Activated T-helper 1 cell treated with anti-CD3 and anti-CD28 coated beads, Interleukin-12 subunit alpha, Interleukin-12 subunit beta, Interleukin-2, Interleukin-4 antibody, amounts not matched to agents 30 ng/mL and 10 ng/mL and 1 ng/mL, durations not matched to agents 14 hours and 24 hours and 36 hours (primary cell): ENCODE data around the gene LOXL3. TPM values are rescaled to one million over a fixed set of nuclear protein-coding genes. Genes with fewer than 3 reads are reported as not detected.

Source experiments
- DNase-seq: peaks from one replicate; pipeline ENCODE4 v3.0.0; 2021; ENCODE audit warnings: low spot score
- H3K27ac Mint-ChIP-seq: one replicate; pipeline ENCODE4 v1.8.0; 2021; ENCODE audit warnings: mild to moderate bottlenecking, mixed read lengths
- H3K27me3 Mint-ChIP-seq: one replicate; pipeline ENCODE4 v1.8.0; 2022; ENCODE audit warnings: mild to moderate bottlenecking, moderate library complexity, mixed read lengths; ENCODE audit not compliant: insufficient read depth
- H3K36me3 Mint-ChIP-seq: one replicate; pipeline ENCODE4 v1.8.0; 2021; ENCODE audit warnings: low read depth, mixed read lengths
- H3K4me1 Mint-ChIP-seq: one replicate; pipeline ENCODE4 v1.8.0; 2021; ENCODE audit warnings: low read depth, mixed read lengths
- H3K4me3 Mint-ChIP-seq: one replicate; pipeline ENCODE4 v1.8.0; 2021; ENCODE audit warnings: mild to moderate bottlenecking, moderate library complexity, mixed read lengths
- H3K9me3 Mint-ChIP-seq: one replicate; pipeline ENCODE4 v1.8.0; 2021; ENCODE audit warnings: mixed read lengths
- intact Hi-C: fragments of 100-400 bp; cut with micrococcal nuclease; formaldehyde crosslinking; loops from one replicate; pipeline ENCODE4 v1.15.1; 2024
- total RNA-seq: library from RNA; stranded (reverse); gene quantifications from 2 replicates; pipeline ENCODE4 v1.2.3, GENCODE V29; 2022

The LOXL3 gene
- total RNA-seq, 1 donor from 2014 or later = 2.0 TPM

GRCh38 chr2:74582184-74582583 is 28.4 kb upstream of the LOXL3 start:
- peaks cover 51% of the 10 kb centered on the region for H3K4me1 Mint-ChIP-seq
- no peaks in the 10 kb centered on the region for H3K9me3 Mint-ChIP-seq
- DNase-seq = no peak
- H3K4me3 Mint-ChIP-seq = no peak overlapping the region
- no peak overlapping the region for H3K27ac Mint-ChIP-seq
- no peaks in the 10 kb centered on the region for H3K36me3 Mint-ChIP-seq
- no peaks in the 10 kb centered on the region for H3K27me3 Mint-ChIP-seq
- intact Hi-C loops = loop anchor here (10.0 kb wide), 1 partner anchor 253 kb away; the partner anchor contains the start of gene HK2

- Mint-ChIP-seq H3K9me3 (no peaks in the 10 kb centered on the region), H3K4me3 (no peak overlapping the region), H3K36me3 (no peaks in the 10 kb centered on the region), H3K27me3 (no peaks in the 10 kb centered on the region), H3K4me1 (peaks cover 57% of the 10 kb centered on the region), H3K27ac (no peak overlapping the region)
- intact Hi-C loops = loop anchor here (10.0 kb wide), 1 partner anchor 253 kb away; the partner anchor contains the start of gene HK2
- no peak for DNase-seq
These were observed 27.7 kb upstream of the LOXL3 start for GRCh38 chr2:74581463-74581862.

- DNase-seq = no peak
- intact Hi-C loops = no loop called here
- Mint-ChIP-seq H3K36me3 (no peaks in the 10 kb centered on the region), H3K4me1 (peaks cover 51% of the 10 kb centered on the region), H3K9me3 (no peaks in the 10 kb centered on the region), H3K27ac (no peak overlapping the region), H3K27me3 (no peaks in the 10 kb centered on the region), H3K4me3 (no peak overlapping the region)
These were observed 24.7 kb upstream of the LOXL3 start for GRCh38 chr2:74578408-74578807.

GRCh38 chr2:74577448-74577847 is 23.7 kb upstream of the LOXL3 start:
- Mint-ChIP-seq H3K27ac (peak overlapping the region; percentile 59), H3K9me3 (no peaks in the 10 kb centered on the region), H3K4me3 (no peak overlapping the region), H3K4me1 (peaks cover 48% of the 10 kb centered on the region), H3K27me3 (no peaks in the 10 kb centered on the region), H3K36me3 (no peaks in the 10 kb centered on the region)
- intact Hi-C loops = no loop called here
- no peak for DNase-seq

- no peaks in the 10 kb centered on the region for H3K27me3 Mint-ChIP-seq
- H3K27ac Mint-ChIP-seq = no peak overlapping the region
- no peaks in the 10 kb centered on the region for H3K36me3 Mint-ChIP-seq
- no peaks in the 10 kb centered on the region for H3K9me3 Mint-ChIP-seq
- peaks cover 48% of the 10 kb centered on the region for H3K4me1 Mint-ChIP-seq
- intact Hi-C loops = no loop called here
- no peak for DNase-seq
- H3K4me3 Mint-ChIP-seq = no peak overlapping the region
These were observed 23.1 kb upstream of the LOXL3 start for GRCh38 chr2:74576863-74577229.

- Mint-ChIP-seq H3K36me3 (no peaks in the 10 kb centered on the region), H3K4me1 (peaks cover 48% of the 10 kb centered on the region), H3K9me3 (no peaks in the 10 kb centered on the region), H3K27me3 (no peaks in the 10 kb centered on the region), H3K4me3 (no peak overlapping the region), H3K27ac (peak overlapping the region; percentile 2)
- DNase-seq = no peak
- intact Hi-C loops = no loop called here
These were observed 22.6 kb upstream of the LOXL3 start for GRCh38 chr2:74576211-74576862.

GRCh38 chr2:74575320-74575719 is 21.6 kb upstream of the LOXL3 start:
- no peak for DNase-seq
- no peak overlapping the region for H3K4me3 Mint-ChIP-seq
- peaks cover 48% of the 10 kb centered on the region for H3K4me1 Mint-ChIP-seq
- H3K9me3 Mint-ChIP-seq = no peaks in the 10 kb centered on the region
- intact Hi-C loops = no loop called here
- no peaks in the 10 kb centered on the region for H3K27me3 Mint-ChIP-seq
- H3K36me3 Mint-ChIP-seq = no peaks in the 10 kb centered on the region
- H3K27ac Mint-ChIP-seq = no peak overlapping the region

- no peaks in the 10 kb centered on the region for H3K36me3 Mint-ChIP-seq
- H3K27me3 Mint-ChIP-seq = no peaks in the 10 kb centered on the region
- peak overlapping the region; percentile 20 for H3K4me3 Mint-ChIP-seq
- H3K27ac Mint-ChIP-seq = peak overlapping the region; percentile 27
- H3K9me3 Mint-ChIP-seq = no peaks in the 10 kb centered on the region
- peaks cover 53% of the 10 kb centered on the region for H3K4me1 Mint-ChIP-seq
- DNase-seq = peak; percentile 31
- intact Hi-C loops = loop anchor here (1.0 to 5.0 kb wide), 2 partner anchors 80 to 627 kb away; partner anchors contain the start of gene SEMA4F
These were observed 20.2 kb upstream of the LOXL3 start for GRCh38 chr2:74573747-74574562.

- Mint-ChIP-seq H3K27ac (no peak overlapping the region), H3K9me3 (no peaks in the 10 kb centered on the region), H3K27me3 (no peaks in the 10 kb centered on the region), H3K4me3 (no peak overlapping the region), H3K4me1 (peaks cover 55% of the 10 kb centered on the region), H3K36me3 (no peaks in the 10 kb centered on the region)
- intact Hi-C loops = loop anchor here (5.0 kb wide), 1 partner anchor 625 kb away; no protein-coding TSS in a partner anchor
- DNase-seq = no peak
These were observed 18.6 kb upstream of the LOXL3 start for GRCh38 chr2:74572178-74572925.

- Mint-ChIP-seq H3K36me3 (no peaks in the 10 kb centered on the region), H3K9me3 (no peaks in the 10 kb centered on the region), H3K27me3 (no peaks in the 10 kb centered on the region), H3K4me1 (peaks cover 53% of the 10 kb centered on the region), H3K4me3 (no peak overlapping the region), H3K27ac (no peak overlapping the region)
- no peak for DNase-seq
- intact Hi-C loops = loop anchor here (1.0 to 5.0 kb wide), 5 partner anchors 13 to 624 kb away; partner anchors contain the start of genes AUP1, HTRA2 and INO80B
These were observed 17.3 kb upstream of the LOXL3 start for GRCh38 chr2:74571058-74571457.

- no peak overlapping the region for H3K4me3 Mint-ChIP-seq
- H3K9me3 Mint-ChIP-seq = no peaks in the 10 kb centered on the region
- H3K36me3 Mint-ChIP-seq = no peaks in the 10 kb centered on the region
- intact Hi-C loops = loop anchor here (5.0 kb wide), 1 partner anchor 622 kb away; no protein-coding TSS in a partner anchor
- DNase-seq = no peak
- peaks cover 54% of the 10 kb centered on the region for H3K4me1 Mint-ChIP-seq
- H3K27me3 Mint-ChIP-seq = no peaks in the 10 kb centered on the region
- H3K27ac Mint-ChIP-seq = peak overlapping the region; percentile 32
These were observed 15.9 kb upstream of the LOXL3 start for GRCh38 chr2:74569686-74570085.

GRCh38 chr2:74567881-74568280 is 14.1 kb upstream of the LOXL3 start:
- no peak overlapping the region for H3K4me3 Mint-ChIP-seq
- DNase-seq = no peak
- no peak overlapping the region for H3K27ac Mint-ChIP-seq
- no peaks in the 10 kb centered on the region for H3K27me3 Mint-ChIP-seq
- peaks cover 50% of the 10 kb centered on the region for H3K4me1 Mint-ChIP-seq
- no peaks in the 10 kb centered on the region for H3K9me3 Mint-ChIP-seq
- no peaks in the 10 kb centered on the region for H3K36me3 Mint-ChIP-seq
- intact Hi-C loops = no loop called here
